T-helper 2 cell treated with Interferon-gamma antibody and Interleukin-4, amounts not matched to agents 100 ng/mL and 5 ng/mL, for 36 hours (primary cell): ENCODE results near the gene COL16A1. TPM values are rescaled to one million over a fixed set of nuclear protein-coding genes. Genes with fewer than 3 reads are reported as not detected.

ENCODE experiments used
- intact Hi-C: fragments of 100-400 bp; cut with micrococcal nuclease; formaldehyde crosslinking; loops from one replicate; pipeline ENCODE4 v1.15.1; 2023
- total RNA-seq: library from RNA; stranded (reverse); gene quantifications from 2 replicates; pipeline ENCODE4 v1.2.3, GENCODE V29; 2022

The COL16A1 gene
- total RNA-seq, 1 donor from 2014 or later = not detected

- intact Hi-C loops = loop anchor here (10.0 kb wide), 1 partner anchor 398 kb away; no protein-coding TSS in a partner anchor
Observed at GRCh38 chr1:31667065-31667785, 36.6 kb downstream of the COL16A1 start.

- intact Hi-C loops = loop anchor here (10.0 kb wide), 1 partner anchor 398 kb away; no protein-coding TSS in a partner anchor
Observed at GRCh38 chr1:31666263-31666963, 37.4 kb downstream of the COL16A1 start.

GRCh38 chr1:31665234-31665878 is 38.5 kb downstream of the COL16A1 start:
- intact Hi-C loops = loop anchor here (10.0 kb wide), 1 partner anchor 399 kb away; no protein-coding TSS in a partner anchor

- intact Hi-C loops = loop anchor here (1.0 to 10.0 kb wide), 4 partner anchors 83 to 400 kb away; no protein-coding TSS in a partner anchor
Observed at GRCh38 chr1:31664528-31664927, 39.3 kb downstream of the COL16A1 start.

- intact Hi-C loops = loop anchor here (1.0 to 10.0 kb wide), 4 partner anchors 83 to 401 kb away; no protein-coding TSS in a partner anchor
Observed at GRCh38 chr1:31663622-31664452, 40.0 kb downstream of the COL16A1 start.

GRCh38 chr1:31662463-31662862 is 41.4 kb downstream of the COL16A1 start:
- intact Hi-C loops = loop anchor here (5.0 to 10.0 kb wide), 3 partner anchors 85 to 402 kb away; no protein-coding TSS in a partner anchor

- intact Hi-C loops = loop anchor here (5.0 to 10.0 kb wide), 3 partner anchors 85 to 403 kb away; no protein-coding TSS in a partner anchor
Observed at GRCh38 chr1:31661856-31662255, 42.0 kb downstream of the COL16A1 start.

GRCh38 chr1:31660871-31661455 is 42.9 kb downstream of the COL16A1 start:
- intact Hi-C loops = loop anchor here (5.0 to 10.0 kb wide), 3 partner anchors 86 to 404 kb away; no protein-coding TSS in a partner anchor

- intact Hi-C loops = loop anchor here (5.0 to 10.0 kb wide), 3 partner anchors 87 to 405 kb away; no protein-coding TSS in a partner anchor
Observed at GRCh38 chr1:31659889-31660288, 43.9 kb downstream of the COL16A1 start.

GRCh38 chr1:31658721-31659120 is 45.1 kb downstream of the COL16A1 start:
- intact Hi-C loops = no loop called here

- intact Hi-C loops = no loop called here
Observed at GRCh38 chr1:31657972-31658510, 45.8 kb downstream of the COL16A1 start.

- intact Hi-C loops = no loop called here
Observed at GRCh38 chr1:31657020-31657804, 46.6 kb downstream of the COL16A1 start.

- intact Hi-C loops = no loop called here
Observed at GRCh38 chr1:31655756-31656155, 48.1 kb downstream of the COL16A1 start.

- intact Hi-C loops = no loop called here
Observed at GRCh38 chr1:31655104-31655503, 48.7 kb downstream of the COL16A1 start.

- intact Hi-C loops = no loop called here
Observed at GRCh38 chr1:31654474-31654776, 49.4 kb downstream of the COL16A1 start.

- intact Hi-C loops = no loop called here
Observed at GRCh38 chr1:31653717-31654473, 49.9 kb downstream of the COL16A1 start.

- intact Hi-C loops = no loop called here
Observed at GRCh38 chr1:31652891-31653499, 50.8 kb downstream of the COL16A1 start.

- intact Hi-C loops = no loop called here
Observed at GRCh38 chr1:31651766-31652165, 52.1 kb downstream of the COL16A1 start.
